K562 (cell line): Measurements from ENCODE around the gene LTK.

ENCODE experiments used
- ATF3 ChIP-seq, 2 experiments: fragments of 450-650 bp in 1 of 2; sonication (generic) in 1 of 2; formaldehyde crosslinking in 1 of 2; IDR thresholded peaks in 1 of 2; conservative IDR thresholded peaks in 1 of 2; 2 replicates each; pipeline versions ENCODE4 v1.6.1 to v1.8.1; 2016 to 2023; ENCODE audit warnings: mild to moderate bottlenecking in 2 of 2, moderate library complexity in 2 of 2, inconsistent platforms in 1 of 2, missing genetic modification reagents in 1 of 2
- CBX2 ChIP-seq: fragments of 200-600 bp; sonication (generic); IDR thresholded peaks from one replicate; pipeline ENCODE4 v1.6.1; 2012; ENCODE audit warnings: mild to moderate bottlenecking, low read length, inconsistent platforms; ENCODE audit not compliant: insufficient read depth, poor library complexity, severe bottlenecking
- CHD1 ChIP-seq: fragments of 200-600 bp; sonication (generic); IDR thresholded peaks from one replicate; pipeline ENCODE4 v1.6.1; 2012; ENCODE audit warnings: mild to moderate bottlenecking, moderate library complexity, low read length, inconsistent platforms
- CHD2 ChIP-seq: IDR thresholded peaks from 2 replicates; pipeline ENCODE4 v1.6.1; 2011; ENCODE audit warnings: low read depth, low read length
- E2F6 ChIP-seq, 2 experiments: IDR thresholded peaks; 2 replicates each; pipeline ENCODE4 v1.6.1; 2011; ENCODE audit warnings: borderline replicate concordance in 1 of 2, control low read depth in 1 of 2, low read depth in 1 of 2, low read length in 1 of 2, mild to moderate bottlenecking in 1 of 2, mixed read lengths in 1 of 2, moderate library complexity in 1 of 2; ENCODE audit not compliant: insufficient read depth in 1 of 2, insufficient read length in 1 of 2, poor library complexity in 1 of 2, severe bottlenecking in 1 of 2; ENCODE audit errors: extremely low read depth in 1 of 2
- KAT7 ChIP-seq: sonication (generic); formaldehyde crosslinking; IDR thresholded peaks from 2 replicates; pipeline ENCODE4 v1.8.0; 2022; ENCODE audit warnings: missing genetic modification reagents, mild to moderate bottlenecking, borderline replicate concordance
- SMAD4 ChIP-seq: fragments of 250-450 bp; sonication (Bioruptor Pico); conservative IDR thresholded peaks from 2 replicates; pipeline ENCODE4 v1.8.0; 2021; ENCODE audit warnings: inconsistent platforms, mild to moderate bottlenecking, moderate library complexity
- SMARCC2 ChIP-seq: fragments of 450-650 bp; IDR thresholded peaks from 2 replicates; pipeline ENCODE4 v1.6.1; 2017; ENCODE audit warnings: antibody characterized with exemption, moderate library complexity, mild to moderate bottlenecking, low read depth
- ZFX ChIP-seq: sonication (generic); formaldehyde crosslinking; IDR thresholded peaks from 2 replicates; pipeline ENCODE4 v1.8.0; 2022; ENCODE audit warnings: mild to moderate bottlenecking, missing genetic modification reagents, moderate library complexity
- ZNF644 ChIP-seq: fragments of 200-800 bp; sonication (Bioruptor generic); IDR thresholded peaks from 2 replicates; pipeline ENCODE4 v1.6.1; 2016; ENCODE audit warnings: low read depth, missing genetic modification characterization, missing compliant biosample characterization
- TF ChIP-seq, protein P1 (sequence below): fragments of 250-450 bp; sonication (Bioruptor Pico); IDR thresholded peaks from 2 replicates; pipeline ENCODE4 v1.8.0; 2021; ENCODE audit warnings: moderate library complexity, mild to moderate bottlenecking, inconsistent platforms

GRCh38 chr15:41504751-41505492 is 8.7 kb downstream of the LTK start:
- no peak for TF ChIP-seq ZNF644 (tag)
- TF ChIP-seq KAT7 = no peak
- no peak for TF ChIP-seq CBX2
- no peak for TF ChIP-seq ZFX (CRISPR knock-in tag)
- TF ChIP-seq ATF3 (IDR thresholded peaks at IDR 0.05) = no peak
- no peak for TF ChIP-seq ATF3 (CRISPR knock-in tag; conservative IDR thresholded peaks at IDR 0.05)
- TF ChIP-seq CHD1 = no peak
- TF ChIP-seq, protein P1, sequence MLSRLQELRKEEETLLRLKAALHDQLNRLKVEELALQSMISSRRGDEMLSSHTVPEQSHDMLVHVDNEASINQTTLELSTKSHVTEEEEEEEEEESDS = no peak
- TF ChIP-seq SMARCC2 = no peak
- TF ChIP-seq E2F6 (IDR thresholded peaks at IDR 0.05; ENCODE audit: borderline replicate concordance in 1 of 2, extremely low read depth in 1 of 2, insufficient read depth in 1 of 2, insufficient read length in 1 of 2, low read depth in 1 of 2, low read length in 1 of 2, poor library complexity in 1 of 2, severe bottlenecking in 1 of 2) = no peak
- TF ChIP-seq CHD2 = no peak
- no peak for TF ChIP-seq SMAD4 (CRISPR knock-in tag)
